ENCODE results near the gene STX19.
"Not testable (repeated sequence)": the region's sequence is repeated elsewhere in the genome, so short reads cannot be mapped to it uniquely, and the experiment has no call there.

The STX19 gene

DNA sequence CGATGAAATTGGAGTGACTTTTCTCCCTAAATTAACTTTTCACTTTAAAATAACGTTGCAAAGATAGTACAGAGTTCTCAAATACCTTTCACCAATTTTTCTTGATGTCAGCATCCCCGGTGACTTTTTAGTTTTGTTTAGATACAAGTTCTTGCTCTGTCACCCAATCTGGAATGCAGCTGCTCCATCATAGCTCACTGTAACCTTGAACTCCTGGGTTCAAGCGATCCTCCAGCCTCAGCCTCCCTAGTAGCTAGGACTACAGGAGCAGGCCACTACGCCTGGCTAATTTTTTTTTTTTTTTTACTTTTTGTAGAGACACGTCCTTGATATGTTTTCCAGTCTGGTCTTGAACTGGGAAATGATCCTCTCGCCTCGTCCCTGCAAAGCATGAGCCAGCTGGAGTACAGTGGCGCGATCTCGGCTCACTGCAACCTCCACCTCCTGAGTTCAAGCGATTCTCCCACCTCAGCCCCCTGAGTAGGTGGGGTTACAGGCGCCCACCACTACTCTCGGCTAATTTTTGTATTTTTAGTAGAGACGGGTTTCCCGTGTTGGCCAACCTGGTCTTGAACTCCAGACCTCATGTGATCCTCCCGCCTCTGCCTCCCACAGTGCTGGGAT, 35.2 kb upstream of the STX19 start:
- peak overlapping the region; percentile 99 for H3K9ac ChIP-seq (ENCODE audit: low read depth, low read length)
- no peaks in the 10 kb centered on the region for H3K9me3 ChIP-seq (ENCODE audit: insufficient read depth, low read depth, low read length)
- peaks cover 4% of the 10 kb centered on the region for H3K4me1 ChIP-seq (ENCODE audit: insufficient read depth, low read length)
- 73% methylated on average over 17 of the region's 17 CpGs for WGBS
- H3K36me3 ChIP-seq (ENCODE audit: insufficient read depth, low read length): peaks cover 8% of the 10 kb centered on the region; the same call in 1 of the 2 replicates
- H3K27ac ChIP-seq (ENCODE audit: low read depth, low read length): peak overlapping the region; percentile 97
- peak overlapping the region; percentile 94 for H3K4me3 ChIP-seq (ENCODE audit: low read length)
- no peaks in the 10 kb centered on the region for H3K27me3 ChIP-seq (ENCODE audit: insufficient read depth, low read length)

DNA sequence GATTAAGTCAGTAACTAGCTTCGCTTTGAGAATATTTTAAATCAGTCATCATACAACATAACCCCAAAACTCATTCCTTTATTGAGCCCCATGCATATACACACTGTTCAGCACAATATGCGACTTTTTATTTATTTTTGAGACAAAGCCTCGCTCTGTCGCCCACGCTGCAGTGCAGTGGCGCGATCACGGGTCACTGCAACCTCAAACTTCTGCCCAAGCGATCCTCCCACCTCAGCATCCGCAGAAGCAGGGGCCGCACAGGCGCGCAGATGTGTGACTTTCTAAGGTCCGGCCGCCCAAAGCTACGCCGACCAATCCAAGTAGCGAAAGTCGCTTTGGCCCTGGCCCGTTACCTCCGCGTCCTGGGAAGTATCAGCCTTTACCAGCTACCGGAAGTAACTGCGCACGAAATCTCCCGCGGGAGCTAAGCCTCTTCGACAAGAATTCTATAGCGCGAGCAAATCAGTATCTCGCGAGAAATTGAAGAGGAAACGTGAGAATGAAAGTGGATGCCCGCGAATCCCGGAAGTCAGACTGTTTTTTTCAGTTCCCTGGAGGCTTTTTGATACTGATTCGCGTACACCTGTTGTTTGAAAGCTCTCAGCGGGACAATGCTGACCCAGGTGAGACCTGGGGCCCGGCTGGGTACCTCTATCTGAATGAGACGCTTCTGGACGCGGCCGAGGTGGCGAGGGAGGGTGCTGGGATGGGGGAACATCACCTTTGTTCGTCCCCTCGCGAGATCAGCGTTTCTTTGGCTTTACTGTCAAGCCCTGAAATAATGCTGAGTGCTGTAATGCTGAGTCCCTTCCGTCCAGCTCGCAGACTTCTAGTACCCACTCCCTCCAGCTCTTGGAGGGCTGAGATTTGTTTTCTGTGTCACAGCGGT, 34.4 kb upstream of the STX19 start, which contains the start of the genes DHFR2 and NSUN3:
DHFR2 (minus strand) TSS at position 404 of the 892 bp plus-strand sequence. CDS start 1,405 bp downstream, outside the sequence.
NSUN3 (plus strand) TSS at position 549 of the 892 bp plus-strand sequence; CDS start at position 615, 66 bp downstream.
- H3K27ac ChIP-seq (ENCODE audit: low read depth, low read length): peak within 1 kb of the TSS; percentile 97
- H3K9ac ChIP-seq (ENCODE audit: low read depth, low read length): peak within 1 kb of the TSS; percentile 99
- H3K27me3 ChIP-seq (ENCODE audit: insufficient read depth, low read length): no peaks in the 10 kb centered on the region
- H3K36me3 ChIP-seq (ENCODE audit: insufficient read depth, low read length): peaks cover 8% of the 10 kb centered on the region; the same call in 1 of the 2 replicates
- H3K9me3 ChIP-seq (ENCODE audit: insufficient read depth, low read depth, low read length): no peaks in the 10 kb centered on the region
- WGBS: 1% methylated on average over 52 of the region's 52 CpGs
- H3K4me1 ChIP-seq (ENCODE audit: insufficient read depth, low read length): peaks cover 4% of the 10 kb centered on the region
- peak within 1 kb of the TSS; percentile 94 for H3K4me3 ChIP-seq (ENCODE audit: low read length)

DNA sequence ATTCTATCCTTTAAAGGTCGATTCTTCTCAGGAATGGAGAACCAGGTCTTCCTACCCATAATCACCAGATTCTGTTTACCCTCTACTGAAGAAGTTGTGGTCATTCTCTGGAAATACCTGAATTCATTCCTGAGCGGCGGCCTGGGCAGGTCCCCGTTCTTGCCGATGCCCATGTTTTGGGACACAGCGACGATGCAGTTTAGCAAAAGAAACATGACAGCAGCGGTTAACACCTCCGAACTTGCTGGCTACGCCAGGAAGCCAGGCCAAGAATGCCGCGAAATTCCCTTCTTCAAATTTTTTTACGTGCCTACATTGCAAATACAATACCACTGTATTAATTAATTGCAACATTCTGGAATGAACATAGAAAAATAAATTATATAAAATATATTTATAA, 32.9 kb upstream of the STX19 start:
- Histone ChIP-seq H3K27ac (ENCODE audit: low read depth, low read length) (no peak overlapping the region), H3K4me1 (ENCODE audit: insufficient read depth, low read length) (peaks cover 4% of the 10 kb centered on the region), H3K36me3 (ENCODE audit: insufficient read depth, low read length) (no peaks in the 10 kb centered on the region), H3K27me3 (ENCODE audit: insufficient read depth, low read length) (no peaks in the 10 kb centered on the region), H3K9ac (ENCODE audit: low read depth, low read length) (no peak overlapping the region), H3K4me3 (ENCODE audit: low read length) (no peak overlapping the region), H3K9me3 (ENCODE audit: insufficient read depth, low read depth, low read length) (no peaks in the 10 kb centered on the region)
- 97% methylated on average over 13 of the region's 13 CpGs for WGBS

DNA sequence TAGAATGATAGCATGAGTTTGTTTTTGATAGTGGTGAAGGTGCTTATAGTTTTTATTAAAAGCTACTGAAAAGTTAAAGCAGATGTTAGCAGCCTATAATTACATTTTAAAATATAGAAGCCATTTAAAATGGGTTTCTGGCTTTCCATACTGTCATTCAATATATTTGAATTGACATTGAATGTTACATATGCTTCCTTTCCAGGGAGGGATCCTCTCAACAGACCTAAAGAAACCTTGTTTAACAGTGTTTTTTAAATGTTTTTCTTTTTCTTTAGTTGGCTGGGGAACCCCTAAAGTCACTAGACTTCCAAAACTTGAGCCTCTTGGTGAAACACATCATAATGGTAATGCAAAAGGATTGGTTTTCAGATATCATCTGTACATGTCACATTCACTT, 22.1 kb upstream of the STX19 start:
- no peaks in the 10 kb centered on the region for H3K9me3 ChIP-seq (ENCODE audit: insufficient read depth, low read depth, low read length)
- H3K4me3 ChIP-seq (ENCODE audit: low read length): no peak overlapping the region
- H3K9ac ChIP-seq (ENCODE audit: low read depth, low read length): no peak overlapping the region
- peaks cover 10% of the 10 kb centered on the region; the same call in 1 of the 2 replicates for H3K36me3 ChIP-seq (ENCODE audit: insufficient read depth, low read length)
- no peaks in the 10 kb centered on the region for H3K4me1 ChIP-seq (ENCODE audit: insufficient read depth, low read length)
- no peak overlapping the region for H3K27ac ChIP-seq (ENCODE audit: low read depth, low read length)
- no peaks in the 10 kb centered on the region for H3K27me3 ChIP-seq (ENCODE audit: insufficient read depth, low read length)

DNA sequence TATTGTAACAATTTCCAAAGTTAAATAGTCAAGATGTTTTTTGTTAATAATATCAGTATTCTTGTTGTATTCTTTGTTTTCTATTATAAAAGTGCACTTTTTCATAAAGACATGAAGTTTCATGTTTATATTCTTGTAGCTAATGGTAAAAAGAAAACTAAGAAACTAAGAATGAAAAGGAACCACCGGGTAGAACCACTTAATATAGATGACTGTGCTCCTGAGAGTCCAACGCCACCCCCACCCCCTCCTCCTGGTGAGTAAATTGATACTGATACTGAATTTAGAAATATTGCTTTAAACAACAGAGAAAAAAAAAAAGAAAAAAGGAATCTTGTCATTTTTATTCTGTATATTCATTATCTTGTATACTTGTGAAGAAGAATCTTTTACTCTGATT, 20.9 kb upstream of the STX19 start:
- Histone ChIP-seq H3K27ac (ENCODE audit: low read depth, low read length) (no peak overlapping the region), H3K36me3 (ENCODE audit: insufficient read depth, low read length) (peaks cover 17% of the 10 kb centered on the region), H3K4me1 (ENCODE audit: insufficient read depth, low read length) (no peaks in the 10 kb centered on the region), H3K9me3 (ENCODE audit: insufficient read depth, low read depth, low read length) (peaks cover 3% of the 10 kb centered on the region; the same call in 1 of the 2 replicates), H3K9ac (ENCODE audit: low read depth, low read length) (no peak overlapping the region), H3K4me3 (ENCODE audit: low read length) (no peak overlapping the region), H3K27me3 (ENCODE audit: insufficient read depth, low read length) (no peaks in the 10 kb centered on the region)
- WGBS: no CpG with 5 or more reads among the region's 2 CpGs

DNA sequence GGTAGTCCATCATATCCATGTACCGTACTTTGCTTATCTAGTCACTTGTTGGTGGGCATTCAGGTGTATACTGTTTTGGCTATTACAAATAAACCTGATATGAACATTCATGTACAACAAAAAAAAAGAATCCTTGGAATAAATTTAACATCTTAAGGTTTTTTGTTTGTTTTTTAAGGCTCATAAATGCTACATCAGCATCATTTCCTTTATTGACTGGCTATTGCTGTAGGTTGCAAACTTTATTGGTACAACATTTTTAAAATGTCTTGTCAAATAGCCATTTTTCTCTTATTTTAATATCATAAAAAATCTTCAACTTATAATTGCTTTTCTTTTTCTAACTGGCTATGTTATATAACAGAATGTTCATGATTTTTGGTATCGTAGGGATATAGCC, 18.1 kb upstream of the STX19 start:
- no peak overlapping the region for H3K4me3 ChIP-seq (ENCODE audit: low read length)
- peaks cover 27% of the 10 kb centered on the region for H3K36me3 ChIP-seq (ENCODE audit: insufficient read depth, low read length)
- no peaks in the 10 kb centered on the region for H3K27me3 ChIP-seq (ENCODE audit: insufficient read depth, low read length)
- H3K27ac ChIP-seq (ENCODE audit: low read depth, low read length): no peak overlapping the region
- no peak overlapping the region for H3K9ac ChIP-seq (ENCODE audit: low read depth, low read length)
- no CpG with 5 or more reads among the region's 2 CpGs for WGBS
- no peaks in the 10 kb centered on the region for H3K4me1 ChIP-seq (ENCODE audit: insufficient read depth, low read length)
- H3K9me3 ChIP-seq (ENCODE audit: insufficient read depth, low read depth, low read length): peaks cover 16% of the 10 kb centered on the region; the same call in 1 of the 2 replicates

DNA sequence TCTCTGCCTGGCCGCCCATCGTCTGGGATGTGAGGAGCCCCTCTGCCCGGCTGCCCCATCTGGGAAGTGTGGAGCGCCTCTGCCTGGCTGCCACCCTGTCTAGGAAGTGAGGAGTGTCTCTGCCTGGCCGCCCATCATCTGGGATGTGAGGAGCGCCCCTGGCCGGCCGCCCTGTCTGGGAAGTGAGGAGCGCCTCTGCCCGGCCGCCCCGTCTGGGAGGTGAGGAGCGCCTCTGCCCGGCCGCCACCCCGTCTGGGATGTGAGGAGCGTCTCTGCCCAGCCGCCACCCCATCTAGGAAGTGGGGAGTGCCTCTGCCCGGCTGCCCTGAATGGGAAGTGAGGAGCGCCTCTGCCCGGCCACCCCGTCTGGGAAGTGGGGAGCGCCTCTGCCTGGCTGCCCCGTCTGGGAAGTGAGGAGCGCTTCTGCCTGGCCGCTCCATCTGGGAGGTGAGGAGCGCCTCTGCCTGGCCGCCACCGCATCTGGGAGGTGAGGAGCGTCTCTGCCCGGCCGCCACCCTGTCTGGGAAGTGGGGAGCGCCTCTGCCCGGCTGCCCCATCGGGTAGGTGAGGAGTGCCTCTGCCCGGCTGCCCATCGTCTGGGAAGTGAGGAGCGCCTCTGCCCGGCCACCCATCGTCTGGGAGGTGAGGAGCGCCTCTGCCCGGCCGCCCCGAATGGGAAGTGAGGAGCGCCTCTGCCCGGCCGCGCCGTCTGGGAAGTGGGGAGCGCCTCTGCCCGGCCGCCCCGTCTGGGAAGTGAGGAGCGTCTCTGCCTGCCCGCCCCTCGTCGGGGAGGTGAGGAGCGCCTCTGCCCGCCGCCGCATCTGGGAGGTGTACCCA, 15.9 kb upstream of the STX19 start:
- H3K4me3 ChIP-seq (ENCODE audit: low read length); H3K9ac ChIP-seq (ENCODE audit: low read depth, low read length); H3K27ac ChIP-seq (ENCODE audit: low read depth, low read length); H3K27me3 ChIP-seq (ENCODE audit: insufficient read depth, low read length); H3K4me1 ChIP-seq (ENCODE audit: insufficient read depth, low read length): not testable (repeated sequence)
- Histone ChIP-seq H3K36me3 (ENCODE audit: insufficient read depth, low read length) (peaks cover 30% of the 10 kb centered on the region), H3K9me3 (ENCODE audit: insufficient read depth, low read depth, low read length) (peaks cover 16% of the 10 kb centered on the region; the same call in 1 of the 2 replicates)
- WGBS: 97% methylated on average over 61 of the region's 61 CpGs

DNA sequence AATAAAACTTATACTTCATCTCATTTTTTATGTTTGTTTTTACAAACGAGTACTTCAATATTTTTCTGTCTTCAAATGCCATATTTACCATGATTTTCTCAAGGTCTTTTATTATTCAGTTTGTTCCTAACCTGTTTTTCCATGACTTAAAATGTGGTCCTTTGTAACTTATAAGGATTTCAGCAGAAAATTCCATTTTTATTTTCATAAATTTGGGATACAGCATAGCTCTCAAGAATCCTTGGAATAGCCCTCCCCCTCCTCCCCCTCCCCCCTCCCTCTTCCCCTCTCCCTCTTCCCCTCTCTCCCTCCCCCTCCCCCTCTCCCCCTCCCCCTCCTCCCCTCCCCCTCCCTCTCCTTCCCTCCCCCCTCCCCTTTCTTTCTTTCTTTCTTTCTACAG, 14.9 kb upstream of the STX19 start:
- Histone ChIP-seq H3K36me3 (ENCODE audit: insufficient read depth, low read length) (peaks cover 33% of the 10 kb centered on the region), H3K27me3 (ENCODE audit: insufficient read depth, low read length) (no peaks in the 10 kb centered on the region), H3K9me3 (ENCODE audit: insufficient read depth, low read depth, low read length) (peaks cover 16% of the 10 kb centered on the region; the same call in 1 of the 2 replicates), H3K9ac (ENCODE audit: low read depth, low read length) (no peak overlapping the region), H3K27ac (ENCODE audit: low read depth, low read length) (no peak overlapping the region), H3K4me1 (ENCODE audit: insufficient read depth, low read length) (no peaks in the 10 kb centered on the region), H3K4me3 (ENCODE audit: low read length) (no peak overlapping the region)
- WGBS: 88% methylated on average over 1 of the region's 1 CpG

DNA sequence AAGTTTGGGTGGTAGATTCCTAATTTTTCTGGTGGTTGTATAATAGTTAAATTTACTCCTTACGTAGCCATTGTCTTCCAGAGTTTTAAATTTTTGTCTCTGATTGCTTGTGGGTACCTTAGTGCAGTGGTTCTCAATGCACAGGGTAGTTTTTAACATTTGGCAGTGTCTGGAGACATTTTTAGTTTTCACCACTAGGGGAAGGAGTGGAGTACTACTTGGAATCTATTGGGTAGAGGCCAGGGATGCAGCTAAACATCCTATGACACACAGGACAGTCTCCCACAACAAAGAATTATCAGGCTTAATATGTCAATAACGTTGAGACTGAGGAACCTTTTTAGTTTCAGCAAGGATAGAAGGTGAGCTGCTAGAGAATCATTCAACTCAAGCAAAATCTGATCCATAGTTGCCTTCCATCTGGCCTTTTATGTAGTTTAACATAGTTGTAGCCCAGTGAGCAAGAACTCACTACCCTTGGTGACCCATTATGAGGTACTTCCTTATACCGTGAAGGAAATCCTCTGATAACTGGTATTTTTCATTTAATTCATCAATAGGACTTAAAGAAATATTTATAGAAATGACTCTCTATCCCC, 8.6 kb upstream of the STX19 start:
- no peaks in the 10 kb centered on the region for H3K27me3 ChIP-seq (ENCODE audit: insufficient read depth, low read length)
- H3K27ac ChIP-seq (ENCODE audit: low read depth, low read length): no peak overlapping the region
- H3K4me3 ChIP-seq (ENCODE audit: low read length): no peak overlapping the region
- H3K36me3 ChIP-seq (ENCODE audit: insufficient read depth, low read length): peaks cover 19% of the 10 kb centered on the region
- no peaks in the 10 kb centered on the region for H3K9me3 ChIP-seq (ENCODE audit: insufficient read depth, low read depth, low read length)
- 79% methylated on average over 2 of the region's 3 CpGs for WGBS
- no peaks in the 10 kb centered on the region for H3K4me1 ChIP-seq (ENCODE audit: insufficient read depth, low read length)
- H3K9ac ChIP-seq (ENCODE audit: low read depth, low read length): no peak overlapping the region

DNA sequence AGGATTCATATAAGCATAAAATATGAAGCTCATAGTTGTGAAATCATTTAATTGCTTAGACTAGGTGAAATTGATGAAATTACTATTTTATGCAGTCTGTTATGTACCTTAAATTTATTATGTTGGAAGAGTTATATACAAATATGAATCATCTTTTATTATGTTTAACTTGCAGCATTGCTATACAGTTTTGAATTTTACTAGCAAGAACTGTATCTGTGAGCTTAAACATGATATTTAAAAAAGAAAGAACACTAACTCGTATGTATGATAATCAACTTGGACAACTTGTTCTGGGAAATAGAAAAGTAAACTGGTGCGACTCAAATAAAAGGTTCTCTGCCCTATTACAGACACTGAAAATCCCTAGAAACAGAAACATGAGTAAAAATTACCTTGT, 1.8 kb downstream of the STX19 start:
- WGBS: no CpG with 5 or more reads among the region's 2 CpGs
- no peak overlapping the region for H3K4me3 ChIP-seq (ENCODE audit: low read length)
- no peaks in the 10 kb centered on the region for H3K9me3 ChIP-seq (ENCODE audit: insufficient read depth, low read depth, low read length)
- H3K9ac ChIP-seq (ENCODE audit: low read depth, low read length): no peak overlapping the region
- H3K27me3 ChIP-seq (ENCODE audit: insufficient read depth, low read length): no peaks in the 10 kb centered on the region
- H3K36me3 ChIP-seq (ENCODE audit: insufficient read depth, low read length): no peaks in the 10 kb centered on the region
- peaks cover 7% of the 10 kb centered on the region; the same call in 1 of the 2 replicates for H3K4me1 ChIP-seq (ENCODE audit: insufficient read depth, low read length)
- no peak overlapping the region for H3K27ac ChIP-seq (ENCODE audit: low read depth, low read length)
